SH-SY5Y (cell line): Measurements from ENCODE around the gene ADM5.

Experiments used
- GATA2 ChIP-seq: IDR thresholded peaks from 2 replicates; pipeline ENCODE4 v1.6.1; 2011; ENCODE audit warnings: mild to moderate bottlenecking, low read depth, low read length
- GATA3 ChIP-seq: IDR thresholded peaks from 2 replicates; pipeline ENCODE4 v1.6.1; 2011; ENCODE audit warnings: low read depth, mild to moderate bottlenecking, low read length, moderate library complexity

Gene ADM5

DNA sequence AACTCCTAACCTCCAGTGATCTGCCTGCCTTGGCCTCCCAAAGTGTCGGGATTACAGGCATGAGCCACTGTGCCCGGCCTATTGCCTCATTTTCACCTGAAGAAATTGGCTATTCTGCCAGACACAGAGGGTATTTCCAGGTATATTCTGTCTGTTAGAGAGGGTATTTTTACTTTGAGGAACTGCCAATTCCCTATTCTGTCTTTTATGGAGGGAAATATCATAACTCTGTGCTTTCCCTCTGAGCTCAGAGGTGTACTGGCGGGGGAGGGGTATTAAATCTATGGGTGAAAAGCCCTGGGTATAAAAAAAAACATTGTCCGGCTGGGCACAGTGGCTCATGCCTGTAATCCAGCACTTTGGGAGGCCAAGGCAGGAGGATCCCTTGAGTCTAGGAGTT lies 48.9 kb downstream of the ADM5 start:
- TF ChIP-seq GATA3 (no peak), GATA2 (no peak)

DNA sequence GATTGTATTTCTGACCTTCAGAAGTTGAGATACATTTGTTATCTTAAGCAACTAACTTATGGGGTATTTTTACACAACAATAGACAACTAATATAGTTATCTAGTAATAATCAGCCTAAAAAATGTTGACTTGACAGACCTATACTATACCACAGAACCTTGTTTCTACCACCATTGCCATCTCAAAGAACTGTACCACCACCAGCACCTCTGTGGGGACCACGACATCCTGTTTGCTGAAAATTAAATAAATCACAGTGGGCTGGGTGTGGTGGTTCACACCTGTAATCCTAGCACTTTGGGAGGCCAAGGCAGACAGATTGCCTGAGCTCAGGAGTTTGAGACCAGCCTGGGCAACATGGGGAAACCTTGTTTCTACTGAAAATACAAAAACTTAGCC lies 49.7 kb downstream of the ADM5 start:
- TF ChIP-seq GATA2, result no peak

DNA sequence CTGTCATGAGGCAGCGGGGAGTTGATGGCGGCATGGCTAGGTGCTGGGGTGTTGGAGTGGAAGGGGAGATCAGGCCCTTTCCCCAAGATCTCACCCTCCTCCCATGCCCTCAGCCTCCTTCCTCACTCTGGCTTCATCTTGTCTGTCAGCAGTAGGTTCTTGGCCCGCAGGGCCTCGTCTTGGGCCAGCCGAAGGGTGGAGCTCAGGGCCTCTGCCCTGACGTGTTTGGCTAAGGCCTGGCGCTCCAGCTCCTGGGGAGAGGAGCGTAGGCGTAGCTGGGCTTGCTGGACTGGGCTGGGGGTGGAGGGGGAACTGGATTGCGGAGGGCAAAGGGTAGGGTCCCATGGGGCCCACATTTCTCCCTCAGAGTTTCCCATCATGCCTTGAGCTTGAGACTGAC lies 50.5 kb downstream of the ADM5 start:
- no peak for TF ChIP-seq GATA2
- no peak for TF ChIP-seq GATA3
